T-helper 1 cell treated with Interleukin-12 subunit alpha and Interleukin-12 subunit beta and Interleukin-4 antibody, amounts not matched to agents 30 ng/mL and 1 ng/mL, for 36 hours (primary cell): ENCODE results near the gene UBE2H. TPM values are rescaled to one million over a fixed set of nuclear protein-coding genes. Genes with fewer than 3 reads are reported as not detected.
"Not testable (repeated sequence)": the region's sequence is repeated elsewhere in the genome, so short reads cannot be mapped to it uniquely, and the experiment has no call there.

ENCODE experiments used
- intact Hi-C: fragments of 100-400 bp; cut with micrococcal nuclease; formaldehyde crosslinking; loops from one replicate; pipeline ENCODE4 v1.15.1; 2024
- total RNA-seq: library from RNA; stranded (reverse); gene quantifications from 2 replicates; pipeline ENCODE4 v1.2.3, GENCODE V29; 2022

UBE2H gene
- total RNA-seq = 35.8 and 37.6 TPM in 2 replicates

DNA sequence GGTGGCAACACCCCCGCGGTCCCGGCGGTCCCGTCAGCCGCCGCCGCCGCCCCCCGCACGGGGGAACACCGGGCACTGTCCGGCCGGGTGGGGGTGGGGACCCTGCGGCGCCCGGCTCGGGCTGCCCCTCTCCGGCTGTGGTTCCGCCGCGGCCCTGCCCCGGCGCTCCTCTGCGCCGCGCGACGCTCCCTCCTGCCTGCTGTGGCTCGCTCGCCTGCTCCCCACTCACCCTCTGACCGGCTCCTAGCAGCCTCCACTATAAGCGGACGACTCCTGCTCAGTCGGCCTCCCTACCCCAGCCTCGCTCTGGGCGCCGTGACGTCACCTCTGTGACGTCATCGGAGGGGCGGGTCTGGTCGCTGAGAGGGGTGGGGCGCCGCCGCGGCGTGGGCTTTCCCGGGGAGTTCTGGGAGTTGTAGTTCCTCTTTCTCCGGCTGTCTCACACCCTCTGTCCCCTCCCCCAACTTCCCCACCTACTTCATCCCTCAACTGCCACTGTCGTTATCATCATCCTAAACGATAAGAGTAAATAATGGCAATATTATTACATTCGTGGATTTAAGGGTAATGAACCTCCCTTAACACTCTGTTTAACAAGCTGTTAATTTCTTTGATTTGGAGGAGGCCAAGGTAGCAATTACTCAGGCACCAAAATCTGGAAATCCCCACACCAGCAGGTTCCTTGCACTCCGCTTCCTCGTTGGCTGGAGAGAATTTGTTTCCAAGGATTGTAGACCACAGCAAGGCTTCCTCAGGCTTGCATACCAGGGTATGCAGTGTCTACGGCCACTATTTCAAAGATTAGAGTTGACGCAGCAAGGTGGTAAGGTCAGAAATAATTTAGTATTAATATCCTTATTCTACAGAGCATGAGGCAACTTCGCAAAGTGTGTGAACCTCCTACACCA is at the start of gene UBE2H:
TSS of gene UBE2H (minus strand) at position 308 of the 908 bp plus-strand sequence. CDS start 405 bp downstream, outside the sequence.
- intact Hi-C loops = loop anchor here (1.0 to 10.0 kb wide), 15 partner anchors 98 to 1421 kb away; partner anchors contain the start of genes ATP6V1F, CALU, KLHDC10 and MKLN1

DNA sequence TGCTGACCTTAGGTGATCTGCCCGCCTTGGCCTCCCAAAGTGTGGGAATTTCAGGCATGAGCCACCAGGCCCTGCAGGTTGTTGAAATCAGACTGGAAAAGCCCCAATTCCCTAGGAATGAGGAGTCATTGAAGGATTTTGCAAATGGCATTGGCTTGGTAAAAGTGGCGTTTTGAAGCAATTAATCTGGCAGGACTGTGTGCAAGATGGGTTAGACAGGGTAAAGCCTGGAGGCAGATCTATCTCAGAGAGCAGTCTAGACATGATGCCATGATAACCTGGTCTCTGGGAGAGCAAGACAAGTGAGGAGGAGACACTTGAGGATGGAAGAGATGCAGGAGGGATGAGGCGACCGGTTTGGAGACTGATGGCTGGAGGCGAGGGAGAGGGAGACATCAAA is 45.7 kb upstream of the UBE2H start:
- intact Hi-C loops = no loop called here

DNA sequence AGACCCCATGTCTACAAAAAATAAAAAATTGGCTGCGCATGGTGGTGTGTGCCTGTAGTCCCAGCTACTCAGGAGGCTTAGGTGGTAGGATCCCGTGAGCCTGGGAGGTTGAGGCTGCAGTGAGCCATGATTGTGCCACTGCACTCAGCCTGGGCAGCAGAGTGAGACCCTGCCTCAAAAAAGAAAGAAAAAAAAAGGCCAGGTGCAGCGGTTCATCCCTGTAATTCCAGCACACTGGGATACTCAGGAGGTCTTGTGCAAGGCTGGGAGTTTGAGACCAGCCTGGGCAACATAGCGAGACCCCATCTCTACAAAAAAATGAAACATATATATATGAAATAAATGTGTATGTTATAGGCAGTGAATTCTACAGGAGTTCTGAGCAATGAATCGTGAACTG is 44.5 kb upstream of the UBE2H start:
- intact Hi-C loops = no loop called here

DNA sequence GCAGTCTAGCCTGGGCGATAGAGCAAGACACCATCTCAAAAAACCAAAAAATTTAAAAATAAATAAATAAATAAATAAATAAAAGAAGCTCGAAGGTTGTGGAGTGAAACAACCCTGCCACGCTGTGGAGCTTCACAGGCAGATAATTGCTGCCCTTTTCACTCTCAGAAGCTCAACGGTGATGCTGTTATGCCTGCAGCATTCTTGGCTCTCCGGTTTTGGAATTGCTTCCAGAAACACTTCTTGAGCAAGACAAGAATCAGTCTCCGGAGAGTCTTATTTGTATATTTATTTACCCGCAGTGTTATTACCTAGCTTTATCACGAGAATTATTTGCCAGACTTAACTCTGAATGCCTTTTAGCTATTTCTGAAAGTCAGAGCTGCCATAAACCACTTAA is 40.5 kb upstream of the UBE2H start:
- intact Hi-C loops = no loop called here

DNA sequence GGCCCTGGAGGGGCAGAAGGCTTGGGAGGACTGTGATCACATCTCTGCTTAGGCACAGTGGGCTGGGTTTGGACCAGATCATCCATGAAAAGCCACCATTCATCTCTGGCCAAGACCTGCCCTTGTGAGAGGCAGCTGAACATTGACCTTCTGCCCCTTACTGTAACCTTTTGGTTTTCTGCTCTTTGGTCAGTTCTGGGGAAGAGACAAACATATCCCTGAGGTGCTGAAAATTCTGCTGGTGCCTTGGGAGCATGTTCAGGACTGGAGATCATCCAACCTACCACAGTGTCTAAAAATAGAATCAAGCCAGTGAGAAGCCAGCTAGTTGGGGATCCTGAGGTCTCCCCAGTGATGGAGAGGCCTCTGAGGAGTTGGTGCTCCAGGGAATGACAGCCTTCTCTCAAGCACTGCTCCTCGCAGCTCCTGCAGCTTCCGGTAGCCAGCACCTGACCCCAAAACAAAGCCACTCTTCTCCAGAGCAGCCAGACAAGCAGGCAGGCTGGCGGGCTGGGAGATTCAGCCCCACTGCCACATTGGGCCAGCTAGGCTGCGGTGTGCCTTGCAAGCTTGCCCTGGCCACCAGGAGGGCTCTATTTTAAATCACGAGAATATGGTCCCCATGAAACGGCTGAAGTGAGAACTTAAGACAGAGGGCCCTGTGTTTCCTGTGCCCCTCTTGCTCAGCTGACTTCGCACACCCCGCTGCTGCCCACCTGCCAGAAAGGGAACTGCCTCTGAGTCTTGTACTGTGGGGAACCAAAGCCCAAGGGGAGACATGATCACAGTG is 37.8 kb upstream of the UBE2H start:
- intact Hi-C loops = no loop called here

DNA sequence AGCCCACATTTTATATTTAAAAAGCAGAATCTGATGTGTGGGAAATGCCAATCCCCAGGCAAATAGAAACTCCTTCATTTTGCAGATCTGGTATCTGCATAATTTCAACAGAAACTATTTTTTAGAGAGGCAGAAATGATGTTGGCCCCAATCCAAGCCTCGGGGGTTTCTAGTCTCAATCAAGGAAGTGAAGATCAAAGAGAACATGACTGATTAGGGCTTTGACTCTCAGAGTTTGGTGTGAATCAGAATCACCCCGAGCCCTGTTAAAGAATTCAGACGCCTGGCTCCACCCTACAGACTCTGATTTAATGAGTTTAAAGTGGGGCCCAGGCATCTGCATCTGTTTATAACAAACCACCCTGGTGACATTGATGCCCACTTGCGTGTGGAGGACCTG is 36.7 kb upstream of the UBE2H start:
- intact Hi-C loops = no loop called here

DNA sequence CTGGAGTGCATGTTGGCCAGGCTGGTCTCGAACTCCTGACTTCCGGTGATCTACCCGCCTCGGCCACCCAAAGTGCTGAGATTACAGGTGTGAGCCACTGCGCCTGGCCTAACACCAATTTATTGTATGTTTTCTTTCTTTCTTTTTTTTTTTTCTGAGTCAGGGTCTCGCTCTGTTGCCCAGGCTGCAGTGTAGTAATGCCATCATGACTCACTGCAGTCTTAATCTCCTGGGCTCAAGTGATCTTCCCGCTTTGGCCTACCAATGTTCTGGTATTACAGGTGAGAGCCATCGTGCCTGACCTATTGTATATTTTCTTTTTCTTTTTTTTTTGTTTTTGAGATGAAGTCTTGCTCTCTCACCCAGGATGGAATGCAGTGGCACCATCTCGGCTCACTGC is 33.8 kb upstream of the UBE2H start:
- intact Hi-C loops = no loop called here

DNA sequence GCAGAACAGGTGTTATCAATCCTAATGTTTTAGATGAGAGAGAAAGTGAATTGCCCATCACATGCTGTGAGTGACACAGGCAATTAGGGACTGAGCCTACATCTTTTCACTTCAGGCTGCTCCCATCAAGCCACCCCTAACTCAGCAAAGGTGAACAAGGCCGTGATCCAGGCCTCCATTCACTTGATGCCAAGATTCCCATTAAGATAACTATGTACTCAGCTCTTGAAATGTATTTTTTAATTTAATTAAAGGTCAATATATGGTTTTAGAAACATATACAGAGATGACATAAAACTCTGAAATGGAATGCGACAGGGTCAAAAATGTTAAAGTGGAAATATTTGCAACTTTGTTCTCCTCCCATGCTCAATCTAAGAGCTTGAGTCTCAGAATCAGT is 27.9 kb upstream of the UBE2H start:
- intact Hi-C loops = no loop called here

DNA sequence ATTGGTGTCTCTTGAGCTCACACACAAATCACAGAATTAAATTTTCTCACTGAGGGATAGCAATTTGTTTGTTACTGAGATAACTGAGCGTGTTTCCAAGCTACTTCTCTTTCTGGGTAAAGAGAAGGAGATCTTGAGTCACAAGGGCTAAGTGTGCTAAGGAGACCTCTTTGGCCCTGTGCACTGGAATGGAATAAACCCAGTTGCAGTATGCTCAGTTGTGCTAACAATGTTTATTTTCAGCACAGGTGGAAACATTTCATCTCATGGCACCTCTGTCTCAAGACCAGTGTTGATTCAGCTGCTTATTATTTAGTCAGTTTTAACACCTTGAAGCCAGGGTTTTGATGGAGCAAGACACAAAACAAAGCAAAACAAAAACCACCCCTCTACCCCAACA is 22.5 kb upstream of the UBE2H start:
- intact Hi-C loops = no loop called here

DNA sequence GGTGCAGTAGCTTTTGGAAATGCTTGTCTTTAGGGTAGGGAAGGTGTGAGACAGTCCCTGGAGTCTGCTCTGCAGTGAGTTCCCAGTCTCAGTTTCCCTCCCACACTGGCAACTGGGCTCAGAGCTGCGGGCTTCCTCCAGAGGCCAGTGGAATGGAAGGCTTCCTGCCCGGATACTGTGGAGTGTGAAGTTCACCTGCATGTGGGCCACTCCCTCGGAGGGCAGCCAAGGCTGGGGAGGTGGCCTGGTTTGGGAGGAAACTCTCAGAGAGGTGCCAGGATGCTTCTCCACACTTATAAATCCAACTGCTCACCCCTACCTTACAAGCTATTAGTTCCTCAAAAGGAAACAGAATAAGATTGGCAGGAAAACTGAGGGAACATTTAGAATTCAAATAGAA is 18.1 kb upstream of the UBE2H start:
- intact Hi-C loops = no loop called here

DNA sequence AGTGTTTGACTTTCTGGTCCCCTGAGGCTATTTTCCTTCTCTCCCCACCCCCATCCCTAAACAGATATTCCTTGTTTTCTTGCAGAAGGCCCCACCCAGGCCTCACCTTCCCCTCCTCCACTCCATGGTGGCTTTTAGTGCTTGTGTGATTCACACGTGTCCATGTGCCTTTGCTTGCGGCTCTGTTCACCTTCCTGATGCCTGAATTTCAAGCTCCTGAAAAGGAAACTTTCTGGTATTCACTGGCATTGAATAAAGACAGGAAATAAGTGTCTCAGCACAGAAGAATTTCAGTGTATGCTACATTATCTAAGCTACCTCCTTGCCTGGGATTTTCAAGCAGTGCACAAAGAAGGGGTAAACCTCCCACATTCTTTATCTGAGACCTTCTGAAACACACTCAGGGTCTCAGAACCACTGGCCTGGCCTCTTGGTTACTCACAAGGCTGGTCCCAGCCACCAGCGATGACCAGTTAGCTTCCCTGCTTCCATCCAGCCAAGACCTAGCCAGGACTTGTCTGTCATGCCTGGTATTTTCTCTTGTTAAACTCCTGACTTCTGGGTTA is 17.2 kb upstream of the UBE2H start:
- intact Hi-C loops = no loop called here

DNA sequence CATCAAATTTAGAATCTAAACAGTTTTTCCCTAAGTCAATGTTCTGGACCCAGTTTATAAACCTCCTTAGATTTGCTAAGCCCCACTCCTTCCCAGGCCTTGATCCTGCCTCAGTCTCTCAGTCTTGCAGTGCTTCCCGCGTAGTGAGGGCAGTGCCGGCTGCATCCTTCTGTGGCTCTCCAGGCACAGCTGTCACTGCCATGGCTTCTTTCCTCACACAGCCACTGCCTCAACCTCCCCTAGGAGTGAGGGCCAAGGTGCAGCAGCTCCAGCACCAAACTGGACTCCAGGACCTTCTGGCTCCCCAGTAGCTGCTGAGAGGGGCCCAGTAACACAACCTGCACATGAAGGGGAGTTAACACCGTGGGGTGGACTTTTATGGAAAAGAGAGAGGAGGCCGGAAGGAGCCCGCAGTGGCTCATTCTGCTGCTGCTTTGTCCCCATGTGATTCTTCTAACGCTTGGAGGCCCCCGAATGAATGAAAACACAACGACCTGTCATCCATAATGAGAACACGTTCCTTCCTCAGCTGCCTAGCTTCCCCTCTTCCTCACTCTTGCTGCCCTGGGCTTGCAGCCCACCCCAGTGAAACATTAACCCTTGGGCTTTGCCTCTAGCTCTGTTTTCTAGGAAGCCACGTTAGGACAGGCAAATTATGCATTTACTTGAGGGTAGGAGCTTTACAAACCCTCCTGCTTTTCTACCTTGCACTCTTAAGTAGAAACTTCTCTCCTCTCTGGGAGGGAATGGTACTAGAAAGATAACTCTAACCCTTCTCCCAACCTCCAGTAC is 16.0 kb upstream of the UBE2H start:
- intact Hi-C loops = no loop called here

DNA sequence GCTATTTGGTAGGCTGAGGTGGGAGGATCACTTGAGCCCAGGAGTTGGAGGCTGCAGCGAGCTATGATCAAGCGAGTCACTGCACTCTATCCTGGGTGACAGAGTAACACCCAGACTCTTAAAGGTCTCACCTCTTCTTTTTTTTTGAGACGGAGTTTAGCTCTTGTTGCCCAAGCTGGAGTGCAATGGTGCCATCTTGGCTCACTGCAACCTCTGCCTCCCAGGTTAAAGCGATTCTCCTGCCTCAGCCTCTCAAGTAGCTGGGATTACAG is 7.4 kb upstream of the UBE2H start:
- intact Hi-C loops = not testable (repeated sequence)

DNA sequence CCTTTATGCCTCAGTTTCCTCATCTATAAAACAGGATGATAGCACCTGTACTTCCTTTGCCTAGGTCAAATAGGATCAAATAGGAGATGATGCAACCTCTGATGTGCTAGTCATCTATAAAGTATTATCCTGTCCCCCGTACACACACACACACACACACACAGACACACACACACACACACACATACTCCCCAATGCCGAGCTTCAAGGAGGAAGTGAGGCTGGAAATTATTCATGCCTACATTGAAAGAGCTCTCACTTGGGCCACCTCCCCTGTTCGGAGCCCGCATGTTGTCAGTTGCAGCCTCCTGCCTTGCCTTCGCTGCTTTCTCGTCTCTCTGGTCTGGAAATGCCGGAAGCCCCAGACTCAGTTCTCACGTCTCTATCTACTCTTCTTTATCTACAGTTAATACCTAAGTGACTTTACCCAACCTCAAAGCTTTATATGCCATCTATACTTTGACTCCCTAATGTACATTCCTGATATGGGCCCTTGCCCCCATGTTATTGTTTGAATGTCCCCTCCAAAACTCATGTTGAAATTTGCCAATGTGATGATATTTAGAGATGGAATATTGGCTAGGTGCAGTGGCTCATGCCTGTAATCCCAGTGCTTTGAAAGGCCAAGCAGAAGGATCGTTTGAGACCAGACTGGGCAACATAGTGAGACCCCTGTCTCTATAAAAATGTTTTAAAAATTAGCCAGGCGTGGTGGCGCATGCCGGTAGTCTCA is 6.9 kb upstream of the UBE2H start:
- intact Hi-C loops = loop anchor here (10.0 kb wide), 1 partner anchor 1275 kb away; no protein-coding TSS in a partner anchor

DNA sequence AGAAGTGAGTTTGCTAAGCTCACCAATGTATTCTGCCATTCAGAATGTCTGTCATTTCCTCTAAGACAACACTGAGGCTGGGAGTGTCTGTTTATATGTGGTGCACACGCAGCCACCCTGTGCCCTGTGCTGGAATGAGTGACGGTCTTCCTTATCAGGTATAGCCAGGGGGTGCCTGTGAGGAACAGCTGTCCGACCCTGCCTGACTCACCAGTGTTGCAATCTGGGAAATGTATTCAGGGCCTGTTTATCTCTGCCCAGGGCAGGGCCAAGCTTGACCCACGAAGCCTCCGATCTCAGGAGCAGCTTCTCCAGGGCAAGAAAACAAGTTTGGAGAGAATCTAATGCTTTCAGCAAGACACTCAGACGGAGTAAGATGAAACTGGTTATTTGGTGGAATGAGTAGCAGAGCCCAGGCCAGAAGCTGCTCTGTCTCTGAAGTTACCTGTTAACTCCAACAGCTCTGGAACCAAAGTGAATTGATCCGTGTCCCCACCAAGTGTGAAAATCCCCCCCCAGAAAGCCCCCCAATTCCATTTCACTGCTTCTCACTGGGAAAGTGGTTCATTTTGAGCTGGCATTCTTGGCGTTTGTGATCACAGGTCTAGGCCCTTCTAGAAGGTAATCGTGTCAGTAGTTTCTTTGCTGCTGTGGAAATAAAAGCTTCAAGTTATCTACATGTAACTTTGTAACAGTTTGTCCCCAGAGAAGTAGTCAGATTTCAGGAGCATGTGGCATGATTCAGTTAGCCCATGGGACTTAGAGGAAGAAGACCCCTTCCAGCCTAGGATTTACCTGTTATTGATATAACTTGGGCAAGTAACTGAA is 6.1 kb upstream of the UBE2H start:
- intact Hi-C loops = loop anchor here (10.0 kb wide), 1 partner anchor 1276 kb away; no protein-coding TSS in a partner anchor

DNA sequence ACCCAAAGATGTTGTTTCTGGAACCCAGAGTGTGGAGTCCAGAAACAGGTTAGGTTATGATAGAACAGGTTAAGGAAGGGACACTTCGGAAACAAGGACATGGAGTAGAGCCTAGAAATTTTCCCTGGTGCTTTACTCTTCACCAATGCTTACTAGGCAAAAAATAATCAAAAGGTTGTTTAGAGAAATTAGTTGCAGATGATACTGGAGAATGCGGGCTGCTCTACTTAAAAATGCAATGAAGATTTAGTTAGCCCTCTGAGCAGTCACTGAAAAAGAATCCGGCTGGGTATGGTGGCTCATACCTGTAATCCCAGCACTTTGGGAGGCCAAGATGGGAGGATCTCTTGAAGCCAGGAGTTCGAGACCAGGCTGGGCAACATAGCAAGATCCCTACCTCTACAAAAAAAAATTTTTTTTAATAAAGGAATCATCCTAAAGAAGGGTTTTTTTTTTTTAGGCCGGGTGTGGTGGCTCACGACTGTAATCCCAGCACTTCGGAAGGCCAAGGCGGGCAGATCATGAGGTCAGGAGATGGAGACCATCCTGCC is 3.3 kb upstream of the UBE2H start:
- intact Hi-C loops = loop anchor here (10.0 kb wide), 1 partner anchor 1279 kb away; no protein-coding TSS in a partner anchor

DNA sequence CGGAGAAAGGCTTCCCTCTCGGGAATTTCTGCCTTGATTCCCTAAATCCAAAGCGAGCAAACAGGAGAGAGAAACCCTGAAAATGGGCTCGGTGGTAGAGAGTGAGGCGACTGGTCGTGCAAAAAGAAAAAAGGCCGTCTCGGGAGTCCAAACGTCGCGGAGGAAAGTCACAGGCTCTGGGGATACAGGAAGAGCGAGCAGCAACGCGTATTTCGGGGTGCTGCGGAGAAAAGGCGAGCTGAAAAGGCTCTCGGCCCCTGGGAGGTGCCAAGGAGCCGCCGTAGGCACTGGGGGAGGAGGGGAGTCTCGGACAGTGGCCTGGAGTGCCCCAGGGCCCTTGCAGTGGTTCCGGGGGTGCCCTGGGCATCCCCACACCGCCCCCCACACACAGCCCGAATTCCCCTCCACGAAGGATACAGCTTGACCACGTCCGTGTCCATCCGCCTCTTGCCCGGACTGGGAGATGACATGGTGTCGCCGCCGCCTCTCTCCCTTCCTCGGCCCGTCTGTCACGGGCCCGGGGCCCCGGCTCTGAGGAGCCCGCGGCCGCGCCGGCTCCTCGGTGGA is 591 bp downstream of the UBE2H start:
- intact Hi-C loops = loop anchor here (1.0 to 10.0 kb wide), 12 partner anchors 99 to 1420 kb away; partner anchors contain the start of genes ATP6V1F, CALU, KLHDC10 and MKLN1

DNA sequence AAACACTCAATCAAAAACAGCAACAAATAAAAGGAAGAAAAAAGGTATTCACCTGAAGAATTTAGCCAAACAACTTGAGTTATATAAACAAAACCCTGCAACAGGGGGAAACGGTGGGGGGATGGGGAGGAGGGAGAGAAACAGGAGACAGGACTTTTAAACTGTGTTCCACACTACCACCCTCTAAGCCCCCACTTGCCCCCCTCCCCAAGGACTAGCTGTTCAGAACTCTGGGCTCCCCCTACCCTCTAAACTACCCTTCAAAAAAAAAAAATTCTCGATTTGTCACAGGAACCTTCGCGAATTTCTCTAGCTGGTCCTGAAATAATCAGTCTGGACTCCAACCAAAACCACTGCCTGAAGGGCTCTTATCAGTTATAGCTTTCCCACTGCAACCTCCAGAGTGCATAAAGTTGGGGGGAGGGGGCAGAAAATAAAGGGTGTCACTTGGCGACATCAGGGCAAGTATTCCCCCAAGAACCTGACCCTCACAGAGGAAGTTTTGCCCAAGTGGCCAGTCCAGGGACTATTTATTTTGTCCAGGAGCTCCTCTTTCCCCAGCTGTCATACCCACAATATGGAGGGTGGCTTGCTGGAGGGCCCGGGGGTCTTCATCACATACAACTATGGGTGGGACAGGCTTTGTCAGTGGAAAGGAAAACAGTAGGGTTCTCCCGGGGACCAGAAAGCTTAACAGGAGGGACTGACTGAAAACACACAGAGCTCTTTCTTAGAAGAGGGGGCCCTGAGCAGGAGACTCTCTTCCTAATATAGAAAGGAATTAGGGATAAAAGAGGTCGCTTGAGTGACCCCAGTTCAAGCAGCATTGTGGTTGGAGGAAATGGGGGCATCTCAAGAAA is 1.3 kb downstream of the UBE2H start:
- intact Hi-C loops = loop anchor here (1.0 to 10.0 kb wide), 13 partner anchors 100 to 1419 kb away; partner anchors contain the start of genes ATP6V1F, CALU, KLHDC10 and MKLN1
